Ovary (tissue), 3 donors: ENCODE measurements around the gene ADAMTS7.

Source experiments
- CTCF ChIP-seq, 3 donors: fragments of 450-650 bp in 2 of 3; fragments of 200-600 bp in 1 of 3; IDR thresholded peaks; one replicate each; pipeline versions ENCODE4 v1.5.1 to v1.8.0; 2016 to 2022; ENCODE audit warnings: antibody characterized with exemption in 3 of 3, mild to moderate bottlenecking in 1 of 3
- EP300 ChIP-seq: sonication (generic); formaldehyde crosslinking; IDR thresholded peaks from one replicate; pipeline ENCODE4 v1.6.1; 2017; ENCODE audit warnings: antibody characterized with exemption
- donor health status: DM: no; HTN: no; CAD: no.

- no peak for TF ChIP-seq CTCF (IDR thresholded peaks at IDR 0.05)
- no peak for TF ChIP-seq EP300
Measured at GRCh38 chr15:78718837-78719236, 92.4 kb downstream of the ADAMTS7 start.
